NOMO-1 treated with DMSO at 0.1 percent for 48 hours (cell line): ENCODE measurements around the gene B3GNT3.
A peak's percentile ranks its signal among the peaks of the same experiment; 100 is the strongest.

Experiments
- DNase-seq: peaks from one replicate; lab custom pipeline; 2025; ENCODE audit not compliant: unreplicated experiment; lab: John Stamatoyannopoulos, UW

B3GNT3 gene, protein sequence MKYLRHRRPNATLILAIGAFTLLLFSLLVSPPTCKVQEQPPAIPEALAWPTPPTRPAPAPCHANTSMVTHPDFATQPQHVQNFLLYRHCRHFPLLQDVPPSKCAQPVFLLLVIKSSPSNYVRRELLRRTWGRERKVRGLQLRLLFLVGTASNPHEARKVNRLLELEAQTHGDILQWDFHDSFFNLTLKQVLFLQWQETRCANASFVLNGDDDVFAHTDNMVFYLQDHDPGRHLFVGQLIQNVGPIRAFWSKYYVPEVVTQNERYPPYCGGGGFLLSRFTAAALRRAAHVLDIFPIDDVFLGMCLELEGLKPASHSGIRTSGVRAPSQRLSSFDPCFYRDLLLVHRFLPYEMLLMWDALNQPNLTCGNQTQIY

DNA sequence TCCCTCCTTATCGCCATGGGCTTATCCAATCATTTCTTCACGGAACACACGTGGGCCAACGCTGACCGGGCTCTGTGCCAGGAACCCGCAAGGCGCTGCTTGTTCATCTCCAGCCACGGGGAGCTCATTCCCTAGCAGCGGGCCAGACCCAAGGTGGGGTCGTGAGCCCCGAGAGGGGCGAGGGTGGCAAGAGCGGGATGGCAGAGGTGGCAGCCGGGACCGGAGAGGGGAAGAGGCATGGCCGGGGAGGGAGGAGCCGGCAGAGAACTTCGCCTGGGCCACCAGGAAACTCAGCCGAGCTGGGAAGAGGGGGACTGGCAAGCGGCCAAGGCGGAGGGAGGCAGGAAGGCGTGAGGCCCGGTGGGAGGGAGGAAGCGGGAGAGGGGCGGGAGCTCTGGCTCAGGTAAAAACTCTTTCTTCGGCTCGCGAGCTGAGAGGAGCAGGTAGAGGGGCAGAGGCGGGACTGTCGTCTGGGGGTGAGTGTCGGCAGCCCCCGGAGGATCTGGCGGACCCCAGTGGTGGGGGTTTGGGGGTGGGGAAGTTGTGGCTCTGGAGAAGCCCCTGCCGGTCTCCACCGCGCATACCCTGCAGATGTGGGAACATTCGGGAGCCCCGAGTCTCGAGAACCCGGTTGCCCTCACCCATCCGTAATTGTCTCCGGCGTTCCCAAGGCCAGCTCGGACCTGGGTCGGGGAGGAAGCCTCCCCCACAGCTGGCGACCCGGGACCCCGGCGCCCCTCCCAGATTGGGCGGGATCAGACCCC is at the start of gene B3GNT3:
TSS of gene B3GNT3 (plus strand) at position 408 of the 764 bp plus-strand sequence. CDS start 12,670 bp downstream, outside the sequence.
- DNase-seq: no peak

DNA sequence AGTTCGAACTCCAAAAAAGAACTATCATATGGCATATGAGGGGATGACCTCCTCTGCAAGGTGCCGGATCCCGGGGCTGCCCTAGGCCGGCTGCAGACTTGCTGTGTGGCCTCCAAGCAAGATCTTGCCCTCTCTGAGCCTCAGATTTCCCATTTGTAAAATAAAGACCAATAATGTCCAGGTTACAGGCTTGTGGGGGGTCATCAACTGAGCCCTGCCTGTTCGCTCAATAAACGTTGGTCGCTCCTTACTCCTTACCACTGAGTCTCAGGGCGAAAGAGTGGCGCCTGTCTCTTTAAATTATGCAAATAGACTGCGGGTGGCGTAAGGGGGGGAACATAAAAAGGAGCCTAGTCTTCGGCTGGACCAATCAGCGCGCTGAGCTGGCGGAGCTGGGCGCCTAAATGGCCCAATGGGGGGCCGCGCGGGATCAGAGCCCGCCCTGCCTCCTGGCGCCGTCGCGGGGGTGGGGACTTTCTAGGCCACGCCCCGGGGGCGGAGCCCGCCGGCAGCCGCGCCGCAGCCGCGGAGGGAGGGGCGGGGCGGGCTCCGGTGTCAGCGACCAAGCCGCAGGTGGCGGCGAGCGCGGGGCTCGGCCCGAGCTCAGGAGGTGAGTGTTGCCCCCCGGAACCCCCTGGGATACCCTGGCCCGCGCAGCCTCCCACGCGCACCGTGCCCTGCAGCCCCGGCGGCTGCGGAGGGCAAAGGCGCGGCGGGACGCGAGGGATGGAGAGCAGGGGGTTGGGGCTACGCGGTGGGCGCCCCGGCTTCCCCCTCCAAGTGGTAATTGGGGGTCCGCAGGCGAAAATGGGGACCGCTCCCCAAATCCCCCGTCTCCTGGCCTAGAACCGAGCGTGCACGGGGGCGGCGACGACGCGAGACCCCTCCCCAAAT is 47.5 kb upstream of the B3GNT3 start:
- DNase-seq: peak; percentile 96

DNA sequence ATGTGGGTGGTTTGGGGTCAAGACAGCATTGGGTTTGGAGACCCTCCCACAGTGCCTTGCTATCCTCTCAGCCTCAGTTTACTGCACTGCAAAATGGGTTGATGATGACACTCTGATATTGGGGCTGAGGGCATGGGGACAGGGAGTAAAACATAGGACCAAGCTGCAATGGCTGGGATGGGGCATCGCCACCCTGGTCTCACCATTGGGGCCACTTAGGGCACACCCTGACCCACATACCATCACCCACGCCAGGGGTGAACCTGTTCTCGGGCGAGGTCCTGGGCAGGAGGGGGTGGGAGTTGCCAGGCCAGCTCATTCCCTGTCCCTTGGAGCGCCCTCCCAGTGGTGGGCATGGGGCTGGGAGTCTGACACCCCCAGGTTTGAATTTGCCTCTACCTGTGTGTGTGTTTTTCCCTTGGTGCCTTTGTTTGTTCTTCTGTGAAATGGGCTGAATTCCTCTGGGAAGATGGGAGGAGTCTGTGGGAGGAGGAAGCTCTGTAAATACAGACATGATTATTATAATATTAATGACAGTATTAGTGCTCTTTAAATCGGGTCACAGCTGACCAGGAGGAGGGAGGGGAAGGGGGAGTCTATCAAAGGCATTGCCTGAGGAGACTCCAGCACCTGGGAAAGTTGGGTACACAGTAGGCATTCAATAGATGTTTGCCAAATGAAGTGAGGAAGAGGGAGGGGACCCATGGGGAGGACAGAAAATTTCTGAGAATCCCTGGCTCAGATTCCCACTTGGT is 45.9 kb upstream of the B3GNT3 start:
- no peak for DNase-seq

DNA sequence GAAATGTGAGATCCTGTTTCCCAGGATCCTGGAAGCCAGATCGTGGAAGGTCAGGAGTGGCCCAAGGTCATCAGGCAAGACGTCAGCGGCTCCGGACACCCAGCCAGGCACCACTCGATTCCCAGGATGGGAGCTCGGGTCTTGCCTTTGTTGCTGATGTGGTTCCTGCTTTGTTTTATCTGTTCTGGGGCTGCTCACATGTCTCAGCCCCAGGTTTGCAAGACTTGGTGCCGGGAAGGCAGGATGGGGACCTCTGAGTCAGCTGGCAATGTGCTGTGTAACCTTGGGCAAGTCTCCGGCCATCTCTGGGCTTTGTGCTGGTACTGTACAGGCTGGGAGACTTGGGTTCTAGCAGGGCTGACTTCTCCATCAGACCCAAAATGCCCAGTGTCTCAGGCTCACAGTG is 45.0 kb upstream of the B3GNT3 start:
- no peak for DNase-seq

DNA sequence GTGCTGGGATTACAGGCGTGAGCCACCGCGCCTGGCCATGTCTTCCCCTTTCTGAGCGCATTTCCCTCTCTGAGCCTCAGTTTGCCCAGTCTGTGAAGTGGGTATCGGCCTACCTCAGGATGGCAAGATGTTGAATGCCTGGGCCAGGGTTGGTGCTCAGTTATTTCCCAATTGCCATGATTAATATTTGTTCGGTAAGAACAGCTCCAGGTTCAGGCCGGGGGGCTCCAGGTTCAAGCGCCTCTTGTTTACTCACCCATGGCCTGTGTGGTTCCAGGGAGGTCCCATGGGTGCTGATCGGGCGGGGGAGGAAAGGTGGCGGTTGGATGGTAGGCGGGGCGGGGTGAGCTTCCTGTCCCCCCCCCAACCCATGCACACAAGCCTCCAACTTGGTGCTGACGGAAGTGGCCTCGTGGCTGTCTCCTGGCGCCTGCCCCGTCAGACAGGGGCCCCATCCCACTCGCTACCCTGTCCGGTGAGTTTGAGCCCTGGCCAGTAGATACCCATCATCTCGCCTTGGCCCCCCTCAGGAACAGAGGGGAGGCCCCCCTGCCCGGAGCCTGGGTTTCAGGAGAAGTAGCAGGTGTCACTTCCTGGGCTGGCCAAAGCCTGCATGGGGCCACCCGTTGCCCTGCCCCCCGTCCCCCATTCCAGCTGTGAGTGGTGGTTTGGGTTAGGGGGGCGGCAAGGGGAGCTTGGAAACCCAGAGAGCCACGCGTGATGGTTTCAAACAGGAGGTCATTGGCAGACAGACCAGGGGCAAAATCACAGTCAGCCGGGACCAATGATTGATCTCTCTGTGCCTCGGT is 43.6 kb upstream of the B3GNT3 start, which contains the start of gene FCHO1:
TSS of gene FCHO1 (plus strand) at position 375 of the 809 bp plus-strand sequence. CDS start 3,688 bp downstream, outside the sequence.
- DNase-seq: peak; percentile 68

DNA sequence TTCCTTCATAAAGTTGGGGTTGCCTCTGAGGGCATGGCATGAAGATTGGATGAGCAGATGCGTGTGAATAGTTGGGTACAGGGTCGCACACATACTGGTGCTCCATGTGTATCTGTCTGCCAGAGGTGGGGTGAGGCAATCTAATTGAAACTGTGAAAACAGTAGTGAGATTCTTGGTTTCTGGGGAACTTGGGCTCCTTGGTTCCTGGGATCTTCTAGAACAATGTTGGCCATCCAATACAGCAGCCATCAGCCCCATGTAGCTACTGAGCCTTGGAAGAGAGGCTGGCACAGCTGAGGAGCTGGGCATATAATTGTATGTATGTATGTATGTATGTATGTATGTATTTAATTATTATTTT is 43.0 kb upstream of the B3GNT3 start:
- DNase-seq: peak; percentile 54

DNA sequence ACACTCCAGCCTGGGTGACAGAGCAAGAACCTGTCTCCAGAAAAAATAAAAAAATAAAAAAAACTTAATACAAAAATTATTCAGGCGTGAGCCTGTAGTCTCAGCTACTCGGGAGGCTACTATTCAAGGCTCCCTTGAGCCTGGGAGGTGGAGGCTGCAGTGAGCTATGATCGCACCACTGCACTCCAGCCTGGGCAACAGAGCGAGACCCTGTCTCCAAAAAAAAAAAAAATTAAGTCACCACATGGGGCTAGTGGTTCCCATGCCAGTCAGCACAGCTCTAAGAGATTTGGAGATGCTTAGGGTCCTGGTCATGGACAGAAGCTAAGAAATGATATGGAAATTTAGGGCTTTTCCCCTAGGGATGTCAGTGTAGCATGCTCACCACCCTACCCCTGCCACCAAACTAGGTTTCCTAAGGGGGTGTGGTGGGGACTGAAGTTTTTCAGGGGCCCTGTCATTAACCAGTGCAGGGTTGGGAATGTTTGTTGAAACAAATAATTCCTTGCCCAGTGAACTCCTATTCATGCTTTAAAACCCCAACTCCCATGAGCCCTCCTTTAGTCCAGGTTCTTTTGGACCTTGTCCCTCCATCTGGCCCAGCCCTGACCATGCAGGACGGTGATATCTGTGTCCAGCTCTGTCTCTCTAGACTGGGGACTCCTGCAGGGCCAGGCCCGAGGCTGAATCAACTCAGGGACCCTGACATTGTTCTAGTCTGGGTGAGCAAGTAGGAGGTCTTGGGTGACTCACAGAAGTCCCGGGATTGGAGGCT is 41.9 kb upstream of the B3GNT3 start:
- no peak for DNase-seq

DNA sequence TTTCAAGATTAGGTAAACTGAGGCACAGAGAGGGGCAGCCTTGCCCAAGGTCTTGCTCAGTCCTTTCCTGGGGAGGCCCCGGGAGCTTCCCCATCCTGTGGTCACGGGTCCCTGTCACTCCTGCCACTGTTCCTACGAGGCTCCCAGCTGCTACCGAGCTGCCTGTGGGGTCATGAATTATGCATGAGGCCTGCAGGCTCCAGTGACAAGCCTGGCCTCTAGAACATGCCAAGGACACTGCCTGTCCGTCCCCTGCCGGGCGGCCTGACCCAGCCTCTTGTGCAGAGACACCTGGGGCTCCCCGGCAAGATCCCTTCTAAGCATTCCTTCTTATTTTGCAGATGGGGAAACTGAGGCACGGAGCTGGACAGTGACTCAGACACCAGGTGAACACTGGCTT is 41.0 kb upstream of the B3GNT3 start:
- no peak for DNase-seq

DNA sequence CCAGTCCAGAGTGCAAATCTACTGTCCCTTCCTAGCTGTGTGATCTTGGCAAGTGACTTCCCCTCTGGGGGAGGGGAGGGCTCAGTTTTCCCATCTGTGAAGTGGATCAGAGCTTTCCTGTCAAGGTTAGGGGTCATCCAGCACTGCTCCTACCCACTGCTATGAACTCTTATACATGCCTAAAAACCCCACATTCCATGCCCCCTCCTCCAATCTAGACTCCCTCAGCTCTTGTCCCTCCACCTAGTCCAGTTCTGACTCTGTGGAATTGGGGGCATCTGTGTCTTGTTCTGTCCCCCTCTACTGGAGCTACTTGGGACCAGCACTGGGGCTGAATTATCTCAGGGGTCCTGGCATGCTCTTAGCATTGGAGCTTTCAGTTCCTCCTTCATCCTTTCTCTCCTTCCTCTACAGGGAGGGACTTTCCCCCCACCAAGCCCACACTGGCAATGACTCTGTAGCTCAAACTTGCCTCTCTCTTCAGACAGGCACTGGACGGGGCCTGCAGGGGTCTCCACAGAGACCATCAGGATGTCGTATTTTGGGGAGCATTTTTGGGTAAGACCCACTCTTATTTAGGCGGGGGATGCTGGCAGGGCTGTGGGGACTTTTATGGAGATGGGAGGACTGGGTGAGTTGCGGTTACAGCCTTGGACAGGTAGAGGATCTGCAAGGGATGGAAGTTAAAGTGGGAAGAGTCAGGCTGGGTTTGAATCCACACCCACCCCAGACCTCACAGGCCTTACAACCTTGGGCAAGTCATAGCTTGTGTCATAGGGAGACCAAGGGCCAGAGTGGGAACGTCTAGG is 40.1 kb upstream of the B3GNT3 start:
- peak; percentile 58 for DNase-seq

DNA sequence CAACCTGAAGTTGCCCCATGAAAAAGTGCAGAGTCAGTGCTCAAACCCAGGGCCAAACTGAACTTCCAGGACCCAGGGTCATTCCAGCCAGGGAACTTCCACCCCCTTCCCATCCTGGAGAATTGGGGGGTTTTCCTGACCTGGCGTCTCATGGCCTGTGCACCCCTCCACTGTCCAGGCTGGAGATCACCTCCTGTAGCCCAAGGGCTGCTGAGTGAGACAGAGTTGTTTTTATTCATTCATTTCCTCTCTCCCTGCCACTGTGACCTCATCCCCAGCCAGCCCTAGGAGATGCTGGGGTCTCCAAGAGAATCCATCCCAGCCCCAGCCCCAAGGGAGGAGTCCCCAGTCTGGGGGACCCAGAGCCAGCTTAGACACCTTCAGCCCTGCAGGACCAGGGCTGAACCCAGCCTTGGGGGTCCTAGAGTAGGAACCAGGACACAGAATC is 39.5 kb upstream of the B3GNT3 start:
- DNase-seq: no peak

DNA sequence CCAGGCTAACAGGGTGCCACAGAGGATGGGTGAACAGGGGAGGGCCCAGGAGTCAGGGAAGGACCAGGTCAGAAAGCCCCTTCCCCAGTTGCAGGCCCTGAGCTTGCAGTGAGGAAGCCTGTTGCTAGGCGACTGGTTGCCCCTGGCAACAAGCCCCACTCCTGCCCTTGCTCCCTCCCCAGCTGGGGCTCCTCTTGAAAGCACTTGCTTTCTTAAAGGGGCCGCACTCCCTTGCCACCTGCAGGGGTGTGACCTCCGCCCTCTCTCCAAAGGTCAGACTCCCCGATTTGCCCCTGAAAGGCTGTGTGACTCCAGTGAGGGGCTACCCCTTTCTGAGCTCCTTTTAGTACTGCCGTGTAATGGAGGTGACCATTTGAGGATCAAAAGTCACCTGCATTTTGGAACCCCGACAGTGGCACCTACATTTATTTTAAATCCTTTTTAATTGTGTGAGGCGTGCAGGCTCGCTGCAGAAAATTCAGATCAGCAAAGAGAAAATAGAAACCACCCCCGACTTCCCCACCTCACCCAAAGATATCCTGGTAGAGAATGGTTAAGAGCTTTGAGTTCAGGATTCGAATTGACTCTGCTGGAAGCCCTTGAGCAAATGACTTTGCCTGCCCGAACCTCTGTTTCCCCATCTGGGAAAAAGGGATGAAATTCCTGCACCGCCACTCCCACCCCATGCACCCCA is 38.8 kb upstream of the B3GNT3 start:
- DNase-seq: no peak

DNA sequence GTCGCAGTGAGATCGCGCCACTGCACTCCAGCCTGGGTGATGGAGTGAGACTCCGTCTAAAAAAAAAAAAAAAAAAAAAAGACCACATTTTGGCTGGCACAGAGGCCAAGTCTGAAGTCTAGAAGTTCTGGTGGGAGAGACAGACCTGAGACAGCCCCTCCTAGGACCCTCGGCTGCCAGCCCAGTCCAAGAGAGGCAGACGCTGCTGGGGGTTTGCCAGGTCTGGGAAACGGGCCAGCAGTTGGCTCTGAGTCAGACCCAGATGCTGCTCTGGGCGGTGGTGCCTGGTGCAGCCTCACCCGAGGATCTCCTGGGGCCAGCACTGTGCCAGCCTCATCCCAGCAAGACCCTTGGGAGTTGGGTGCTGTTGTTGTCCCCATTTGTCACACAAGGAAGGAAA is 37.8 kb upstream of the B3GNT3 start:
- no peak for DNase-seq

DNA sequence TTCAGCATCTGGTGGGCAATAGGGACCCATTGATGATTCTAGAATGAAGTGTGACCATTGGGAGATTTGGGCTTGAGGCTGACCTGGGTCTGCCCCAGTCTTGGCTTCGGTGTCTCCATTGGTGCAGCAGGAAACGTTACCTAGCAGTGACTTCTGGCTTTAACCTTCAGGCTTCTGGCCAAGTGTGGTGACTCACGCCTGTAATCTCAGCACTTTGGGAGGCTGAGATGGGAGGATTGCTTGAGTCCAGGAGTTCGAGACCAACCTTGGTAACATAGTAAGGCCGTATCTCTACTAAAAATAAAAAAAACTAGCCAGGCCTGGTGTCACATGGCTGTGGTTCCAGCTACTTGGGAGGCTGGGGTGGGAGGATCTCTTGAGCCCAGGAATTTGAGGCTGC is 36.4 kb upstream of the B3GNT3 start:
- no peak for DNase-seq

DNA sequence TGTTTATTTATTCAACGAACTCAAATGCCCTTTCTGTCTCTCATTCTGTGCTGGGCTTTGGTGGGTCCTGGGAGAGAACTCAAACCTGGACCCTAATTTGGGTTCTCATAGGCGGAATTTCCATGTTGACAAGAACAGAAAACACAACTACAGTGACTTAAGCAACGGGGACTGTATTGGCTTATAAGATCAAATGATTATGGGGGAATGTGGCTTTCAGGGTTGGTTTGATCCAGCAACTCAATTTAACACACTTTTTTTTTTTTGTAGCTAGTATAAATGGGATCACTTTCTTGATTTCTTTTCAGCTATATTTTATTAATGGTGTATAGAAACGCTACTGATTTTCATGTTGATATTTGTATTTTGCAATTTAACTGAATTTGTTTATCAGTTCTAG is 33.8 kb upstream of the B3GNT3 start:
- DNase-seq: no peak

DNA sequence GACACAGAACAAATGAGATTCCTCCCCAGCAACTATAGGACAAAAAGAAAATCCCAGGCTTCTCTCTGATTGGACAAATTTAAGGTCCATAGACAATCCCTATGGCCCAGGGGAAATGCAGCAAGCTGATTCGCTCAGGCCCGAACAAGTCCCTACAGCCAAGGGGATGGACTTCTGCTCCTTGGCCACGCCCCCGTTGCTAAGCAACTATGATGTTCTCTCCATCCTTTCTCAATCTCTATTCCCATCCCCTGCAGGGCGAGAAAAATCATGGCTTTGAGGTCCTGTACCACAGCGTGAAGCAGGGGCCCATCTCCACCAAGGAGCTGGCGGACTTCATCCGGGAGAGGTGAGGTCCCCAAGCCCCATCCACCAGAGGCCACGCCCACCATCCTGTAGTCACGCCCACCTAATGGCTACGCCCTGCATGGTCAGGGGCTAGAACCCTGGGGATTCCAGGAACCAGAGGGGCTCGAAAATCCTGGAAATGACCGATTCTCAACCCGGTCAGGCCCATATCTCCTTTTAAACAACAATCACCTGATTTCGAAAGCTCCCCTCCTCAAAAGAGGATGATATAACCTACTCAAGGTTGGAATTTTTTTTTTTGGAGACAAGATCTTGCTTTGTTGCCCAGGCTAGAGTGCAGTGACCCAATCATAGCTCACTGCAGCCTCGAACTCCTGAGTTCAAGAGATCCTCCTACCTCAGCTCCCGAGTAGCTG is 32.3 kb upstream of the B3GNT3 start:
- DNase-seq: peak; percentile 29

DNA sequence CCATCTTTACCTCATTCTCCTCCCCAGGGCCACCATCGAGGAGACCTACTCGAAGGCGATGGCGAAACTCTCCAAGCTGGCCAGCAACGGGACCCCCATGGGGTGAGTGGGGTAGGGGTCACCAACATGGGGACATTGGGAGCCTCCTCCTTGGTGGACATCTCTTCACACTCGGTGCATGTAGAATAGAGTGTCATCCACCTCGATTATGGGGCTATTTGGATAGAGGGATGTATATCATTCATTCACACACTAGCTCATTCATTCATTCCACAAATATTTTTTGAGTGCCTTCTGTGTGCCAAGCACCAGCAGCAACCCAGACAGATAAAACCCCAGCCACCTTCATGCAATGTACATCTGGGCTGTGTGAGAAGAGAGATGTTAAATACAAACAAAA is 30.6 kb upstream of the B3GNT3 start:
- no peak for DNase-seq

DNA sequence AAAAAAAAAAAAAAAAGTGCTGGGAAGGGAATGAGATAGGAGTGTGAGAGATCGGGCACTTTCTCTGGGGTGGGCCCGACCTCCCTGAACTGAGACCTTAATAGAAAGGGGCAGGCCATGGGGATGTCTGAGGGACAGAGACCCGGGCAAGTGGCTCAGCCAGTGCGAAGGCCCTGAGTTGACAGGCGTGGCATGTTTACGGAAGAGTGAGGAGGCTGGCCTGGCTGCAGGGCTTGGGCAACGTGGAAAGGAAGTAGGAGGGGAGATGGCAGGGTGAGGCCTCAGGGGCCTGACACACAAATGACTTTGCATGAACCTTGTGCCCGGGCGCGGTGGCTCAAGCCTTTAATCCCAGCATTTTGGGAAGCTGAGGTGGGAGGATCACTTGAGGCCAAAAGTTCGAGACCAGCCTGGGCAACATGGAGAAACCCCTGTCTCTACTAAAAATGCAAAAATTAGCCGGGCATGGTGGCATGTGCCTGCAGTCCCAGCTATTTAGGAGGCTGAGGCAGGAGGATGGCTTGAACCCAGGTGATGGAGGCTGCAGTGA is 29.8 kb upstream of the B3GNT3 start:
- DNase-seq: peak; percentile 86
